ENCODE results near the gene GPC5.

The GPC5 gene

GRCh38 chr13:91546900-91547299 is 148.5 kb downstream of the GPC5 start:
- DNase-seq: no peak

DNA sequence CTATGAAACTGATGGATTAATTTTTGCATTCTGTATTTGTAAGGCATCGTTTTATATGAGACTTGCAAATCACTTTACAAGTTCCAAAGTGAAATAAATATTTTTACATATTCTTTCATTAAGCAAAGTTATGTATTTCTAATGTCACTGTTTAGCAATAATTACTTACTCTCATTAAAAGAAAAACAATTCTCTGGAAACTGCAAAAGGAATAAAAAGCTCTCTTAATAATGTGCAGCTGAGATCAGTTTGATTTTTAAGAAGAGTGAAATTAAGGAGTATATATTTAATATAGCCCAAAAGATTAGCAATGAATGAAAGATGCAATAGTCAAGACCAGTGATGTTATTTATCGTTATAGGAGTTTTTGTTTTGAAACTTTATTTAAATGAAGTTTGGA is 155.2 kb downstream of the GPC5 start:
- DNase-seq: no peak

- DNase-seq: no peak
Measured at GRCh38 chr13:91554101-91554500, 155.7 kb downstream of the GPC5 start.

GRCh38 chr13:91557328-91558090 is 159.1 kb downstream of the GPC5 start:
- DNase-seq: no peak

DNA sequence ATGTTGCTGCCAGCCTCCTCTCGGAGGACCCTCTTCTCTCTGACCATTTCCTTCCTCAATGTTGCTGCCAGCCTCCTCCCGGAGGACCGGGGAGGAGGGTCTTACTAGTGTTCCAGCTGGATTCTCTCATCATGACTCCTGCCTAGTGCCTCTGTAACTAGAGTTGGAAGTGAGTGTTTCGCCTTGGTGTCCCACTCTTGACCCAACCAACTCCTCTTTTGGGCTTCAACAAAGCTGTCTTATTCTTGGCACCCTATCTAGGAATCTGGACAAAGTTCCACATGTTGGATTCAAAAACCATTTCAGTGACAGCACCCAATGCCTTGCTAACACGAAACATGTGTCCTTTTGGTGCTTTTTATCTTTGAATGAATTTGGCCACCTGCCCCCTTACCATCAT is 165.4 kb downstream of the GPC5 start:
- DNase-seq: no peak

- DNase-seq: no peak
Measured at GRCh38 chr13:91564396-91564795, 166.0 kb downstream of the GPC5 start.

GRCh38 chr13:91565296-91565695 is 166.9 kb downstream of the GPC5 start:
- no peak for DNase-seq

- no peak for DNase-seq
Measured at GRCh38 chr13:91567485-91568207, 169.2 kb downstream of the GPC5 start.

DNA sequence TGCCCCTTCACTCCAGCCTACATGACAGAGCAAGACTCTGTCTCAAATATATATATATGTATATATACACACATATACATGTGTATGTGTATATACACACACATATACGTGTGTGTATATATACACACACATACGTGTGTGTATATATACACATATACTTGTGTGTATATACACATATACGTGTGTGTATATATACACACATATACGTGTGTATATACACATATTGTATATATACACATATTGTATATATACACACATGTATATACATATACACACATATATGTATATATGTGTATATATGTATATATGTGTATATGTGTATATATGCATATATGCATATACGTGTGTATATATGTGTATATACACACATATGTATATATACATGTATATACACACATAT is 173.3 kb downstream of the GPC5 start:
- DNase-seq: no peak

DNA sequence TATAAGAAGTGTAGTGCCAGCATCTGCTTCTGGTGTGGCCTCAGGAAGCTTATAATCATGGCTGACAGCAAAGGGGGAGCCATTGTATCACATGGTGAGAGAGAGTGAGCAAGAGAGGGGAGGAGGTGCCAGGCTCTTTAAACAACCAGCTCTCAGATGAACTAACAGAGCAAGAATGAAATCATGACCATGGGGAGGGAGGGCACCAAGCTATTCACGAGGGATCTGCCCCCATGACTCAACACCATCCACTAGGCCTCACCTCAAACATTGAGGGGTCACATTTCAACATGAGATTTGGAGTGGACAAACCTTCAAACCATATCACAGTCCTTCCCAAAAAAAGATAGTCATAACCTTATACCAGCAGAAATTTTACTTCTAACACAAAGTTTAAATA is 174.0 kb downstream of the GPC5 start:
- DNase-seq: no peak

GRCh38 chr13:91572944-91573598 is 174.7 kb downstream of the GPC5 start:
- no peak for DNase-seq

- DNase-seq: no peak
Measured at GRCh38 chr13:91574766-91575165, 176.3 kb downstream of the GPC5 start.

GRCh38 chr13:91576590-91576989 is 178.2 kb downstream of the GPC5 start:
- DNase-seq: no peak

DNA sequence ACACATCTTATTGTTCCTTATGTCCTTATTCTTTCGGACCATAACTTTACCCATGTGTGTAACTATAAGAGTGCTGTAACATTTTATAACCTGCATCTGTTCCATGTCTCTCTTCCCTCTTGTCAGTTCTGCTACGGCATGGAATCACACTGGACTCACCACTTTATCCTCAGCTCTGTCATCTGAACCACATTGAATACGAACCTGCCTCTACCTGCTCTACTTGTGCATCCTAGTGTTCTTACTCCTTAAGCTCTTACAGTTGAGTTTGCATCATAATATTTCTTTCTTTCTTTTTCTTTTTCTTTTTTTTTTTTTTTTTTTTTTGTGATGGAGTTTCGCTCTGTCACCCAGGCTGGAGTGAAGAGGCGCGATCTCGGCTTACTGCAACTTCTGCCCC is 180.9 kb downstream of the GPC5 start:
- no peak for DNase-seq

- DNase-seq: no peak
Measured at GRCh38 chr13:91580749-91581148, 182.3 kb downstream of the GPC5 start.

DNA sequence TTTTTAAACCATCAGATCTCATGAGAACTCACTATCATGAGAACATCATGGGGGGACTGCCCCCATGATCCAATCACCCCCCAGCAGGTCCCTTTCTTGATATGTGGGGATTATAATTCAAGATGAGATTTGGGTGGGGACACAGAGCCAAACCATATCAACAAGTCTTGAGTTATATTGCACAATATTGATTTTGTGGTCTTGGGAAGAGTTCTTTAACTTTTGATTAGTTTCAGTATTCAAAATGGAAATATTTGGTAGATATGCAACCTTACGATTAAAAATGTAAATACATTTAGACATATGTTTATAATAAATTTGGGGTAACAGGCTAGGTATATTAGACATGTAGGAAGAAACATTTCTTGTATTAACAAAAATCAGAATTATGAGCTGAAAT is 188.2 kb downstream of the GPC5 start:
- DNase-seq: no peak

DNA sequence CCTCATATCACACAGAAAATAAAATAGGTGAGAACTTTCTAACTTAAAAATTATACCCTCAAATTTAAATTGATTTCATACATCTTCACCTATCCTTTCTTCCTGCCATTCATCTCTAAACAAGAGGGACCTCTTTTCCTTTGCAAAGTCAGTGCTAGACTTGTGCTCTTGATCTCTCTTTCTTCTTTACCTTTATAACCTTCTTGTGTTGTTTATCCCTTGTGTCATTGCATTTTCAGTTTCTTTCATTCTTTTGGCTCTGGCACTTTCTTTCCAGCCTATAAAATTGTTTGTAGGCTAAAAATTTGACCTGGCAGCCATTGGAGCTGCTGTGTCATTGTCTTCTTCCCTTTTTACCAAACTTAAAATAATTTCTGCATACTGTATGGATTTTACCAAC is 190.1 kb downstream of the GPC5 start:
- DNase-seq: no peak

DNA sequence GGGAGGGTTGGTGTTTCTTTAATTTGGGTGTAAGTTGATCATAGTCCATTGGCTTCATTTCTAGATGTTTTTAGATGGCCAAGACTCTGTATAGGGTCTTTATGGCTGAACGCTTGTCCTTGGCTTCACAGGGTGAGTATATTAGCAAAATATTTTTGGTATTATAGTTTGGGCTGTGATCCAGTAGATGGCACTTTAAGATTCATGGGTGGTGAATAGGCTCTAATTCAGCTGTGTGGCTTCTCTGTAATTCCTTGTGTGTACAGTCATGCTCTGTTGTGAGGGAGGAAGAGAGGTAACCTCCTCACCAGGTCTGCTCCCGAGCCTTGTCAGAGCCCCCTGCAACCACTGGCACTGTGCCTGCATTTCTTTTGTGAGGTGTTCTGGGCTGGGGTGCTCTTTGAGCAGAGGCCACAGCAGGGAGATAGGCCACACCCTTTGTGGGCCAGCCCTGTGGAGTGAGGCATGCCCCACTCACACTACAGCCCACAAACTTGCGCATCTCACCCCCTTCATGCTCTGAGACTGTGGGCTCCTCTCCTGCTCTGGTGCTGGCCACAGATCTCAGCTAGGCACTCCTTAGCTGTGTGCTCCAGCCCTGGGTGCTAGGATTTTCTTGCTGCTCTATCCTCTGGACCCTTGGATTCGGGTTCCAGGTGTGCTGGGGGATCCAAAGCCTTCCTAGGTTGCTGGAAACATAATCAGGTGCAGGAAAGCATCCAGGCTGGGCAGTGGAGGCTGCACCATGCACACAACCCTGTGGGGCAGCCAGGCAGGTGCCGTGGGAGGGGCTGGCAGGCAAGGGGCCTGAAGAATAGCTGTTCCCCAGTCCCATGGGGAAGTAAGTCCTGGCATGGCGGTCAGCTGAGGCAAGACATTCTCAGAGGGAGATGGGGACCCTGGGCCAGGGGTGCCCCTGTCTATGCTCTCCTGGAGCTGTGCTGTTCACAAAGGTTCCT is 193.9 kb downstream of the GPC5 start:
- DNase-seq: no peak

GRCh38 chr13:91593456-91593855 is 195.0 kb downstream of the GPC5 start:
- DNase-seq: no peak

GRCh38 chr13:91594061-91594460 is 195.6 kb downstream of the GPC5 start:
- no peak for DNase-seq

DNA sequence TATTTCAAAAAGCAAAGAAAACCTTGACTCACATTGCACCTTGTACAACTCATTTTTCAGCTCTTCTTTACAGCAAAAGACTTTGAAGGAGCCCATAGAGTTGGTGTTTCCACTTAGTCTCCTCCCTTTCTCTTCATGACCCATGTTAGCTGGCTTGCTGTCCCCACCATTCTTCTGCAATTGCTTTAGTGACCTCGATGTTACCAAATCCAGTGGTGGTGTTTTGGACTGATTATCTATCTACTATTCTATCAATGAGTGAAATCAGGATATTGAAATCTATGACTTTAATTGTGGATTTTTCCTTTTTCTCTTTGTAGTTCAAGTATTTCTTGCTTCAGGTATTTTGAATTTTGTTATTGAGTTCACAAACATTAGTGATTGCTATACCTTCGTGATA is 197.3 kb downstream of the GPC5 start:
- DNase-seq: no peak

DNA sequence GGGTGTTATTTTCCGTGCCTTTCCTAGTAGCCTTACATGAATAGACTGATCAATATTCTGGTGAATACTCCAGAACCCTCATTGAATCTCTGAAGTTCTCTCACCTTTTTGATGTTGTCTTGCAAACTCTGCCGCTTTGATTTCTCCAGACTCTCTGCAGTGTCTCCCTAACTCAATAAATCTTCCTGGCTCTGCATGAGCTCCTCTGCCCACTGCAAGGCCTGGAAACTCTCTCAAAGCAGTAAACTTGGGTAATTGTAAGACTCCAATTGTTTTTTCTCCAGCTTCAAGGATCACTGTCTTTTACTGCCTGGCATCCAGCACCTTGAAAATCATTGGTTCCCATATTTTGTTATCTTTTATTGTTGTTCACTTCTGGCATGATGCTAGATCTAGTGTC is 198.4 kb downstream of the GPC5 start:
- DNase-seq: no peak

DNA sequence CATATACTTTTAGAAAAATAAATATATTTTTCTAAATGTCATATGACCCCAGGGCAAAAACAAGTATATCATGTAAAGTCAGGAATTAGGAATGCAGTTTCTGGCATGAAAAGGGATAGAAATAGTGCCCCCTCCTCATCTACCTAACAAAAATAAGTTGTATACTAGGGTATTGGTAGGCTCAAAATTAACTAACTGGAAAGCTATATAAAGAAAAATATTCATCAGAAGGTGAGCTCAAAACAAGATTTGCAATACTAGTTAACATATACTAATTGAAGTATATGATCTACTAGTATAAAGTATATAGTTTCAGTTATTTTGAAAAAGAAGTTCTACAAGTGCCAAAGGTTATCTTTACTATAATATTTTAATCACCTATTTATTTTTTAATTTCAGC is 200.2 kb downstream of the GPC5 start:
- DNase-seq: no peak
